Endodermal cell (in vitro differentiated cells): ENCODE results near the gene PRPF38B. TPM values are rescaled to one million over a fixed set of nuclear protein-coding genes. Genes with fewer than 3 reads are reported as not detected.
A peak's percentile ranks its signal among the peaks of the same experiment; 100 is the strongest.

Source experiments
- DNase-seq: peaks from one replicate; pipeline ENCODE4 v3.0.0-alpha.2; 2017
- H3K27ac ChIP-seq: 2 replicates; pipeline ENCODE4 v1.5.1; 2013; ENCODE audit warnings: mild to moderate bottlenecking, low read depth, low read length, moderate library complexity
- H3K27me3 ChIP-seq: 2 replicates; pipeline ENCODE4 v1.6.1; 2013; ENCODE audit warnings: mild to moderate bottlenecking, low read length, moderate library complexity; ENCODE audit not compliant: insufficient read depth, control insufficient read depth, poor library complexity, severe bottlenecking
- H3K36me3 ChIP-seq: 2 replicates; pipeline ENCODE4 v1.7.0; 2013; ENCODE audit warnings: mild to moderate bottlenecking, low read length, moderate library complexity; ENCODE audit not compliant: control insufficient read depth, insufficient read depth
- H3K4me1 ChIP-seq: one replicate; pipeline ENCODE4 v1.7.0; 2013; ENCODE audit warnings: low read length; ENCODE audit not compliant: control insufficient read depth, insufficient read depth
- H3K4me3 ChIP-seq: 2 replicates; pipeline ENCODE4 v1.5.1; 2013; ENCODE audit warnings: mild to moderate bottlenecking, low read length, moderate library complexity
- H3K9ac ChIP-seq: 2 replicates; pipeline ENCODE4 v1.6.1; 2013; ENCODE audit warnings: mild to moderate bottlenecking, low read length, moderate library complexity; ENCODE audit not compliant: poor library complexity, severe bottlenecking; ENCODE audit errors: extremely low read depth
- H3K9me3 ChIP-seq: 2 replicates; pipeline ENCODE4 v1.6.1; 2013; ENCODE audit warnings: mild to moderate bottlenecking, low read length, moderate library complexity; ENCODE audit not compliant: control insufficient read depth
- H3K27ac Mint-ChIP-seq: 2 replicates; pipeline ENCODE4 v1.8.0; 2020; ENCODE audit warnings: mixed read lengths
- H3K27me3 Mint-ChIP-seq: 2 replicates; pipeline ENCODE4 v1.8.0; 2021; ENCODE audit warnings: mild to moderate bottlenecking, mixed read lengths; ENCODE audit not compliant: insufficient read depth
- H3K36me3 Mint-ChIP-seq: 2 replicates; pipeline ENCODE4 v1.8.0; 2020; ENCODE audit warnings: low read depth, mixed read lengths
- H3K4me1 Mint-ChIP-seq: 2 replicates; pipeline ENCODE4 v1.8.0; 2020; ENCODE audit warnings: mixed read lengths
- H3K4me3 Mint-ChIP-seq: 2 replicates; pipeline ENCODE4 v1.8.0; 2020; ENCODE audit warnings: mild to moderate bottlenecking, moderate library complexity, mixed read lengths
- H3K9me3 Mint-ChIP-seq: 2 replicates; pipeline ENCODE4 v1.8.0; 2020; ENCODE audit warnings: mild to moderate bottlenecking, mixed read lengths
- WGBS, 2 experiments: methylation state at CpG; one replicate each; pipeline versions ENCODE4 v1.1.5 to v1.1.7; 2013; ENCODE audit warnings: missing lambda C conversion rate in 2 of 2, mixed read lengths in 1 of 2; ENCODE audit not compliant: insufficient coverage in 1 of 2, insufficient read length in 1 of 2; 5-methylcytosine and 5-hydroxymethylcytosine counted together
- total RNA-seq, 2 donors: library from RNA; stranded (reverse); fragmentation: NEBNext Ultra II Directional in 1 of 2; extraction: Animal tissue kit (Norgen Biotek cat#: 25700) in 1 of 2; gene quantifications; 2 replicates in 1 of 2; 3 replicates in 1 of 2; pipeline ENCODE4 v1.2.1, GENCODE V29; 2021
- TF ChIP-seq, protein P1 (sequence below): fragments of 200-600 bp; sonication (generic); conservative IDR thresholded peaks from 2 replicates; pipeline ENCODE4 v1.5.0; 2021; ENCODE audit warnings: antibody characterized with exemption, mild to moderate bottlenecking

PRPF38B gene
- total RNA-seq, 2 donors from 2014 or later = 45.0 to 47.3 TPM

DNA sequence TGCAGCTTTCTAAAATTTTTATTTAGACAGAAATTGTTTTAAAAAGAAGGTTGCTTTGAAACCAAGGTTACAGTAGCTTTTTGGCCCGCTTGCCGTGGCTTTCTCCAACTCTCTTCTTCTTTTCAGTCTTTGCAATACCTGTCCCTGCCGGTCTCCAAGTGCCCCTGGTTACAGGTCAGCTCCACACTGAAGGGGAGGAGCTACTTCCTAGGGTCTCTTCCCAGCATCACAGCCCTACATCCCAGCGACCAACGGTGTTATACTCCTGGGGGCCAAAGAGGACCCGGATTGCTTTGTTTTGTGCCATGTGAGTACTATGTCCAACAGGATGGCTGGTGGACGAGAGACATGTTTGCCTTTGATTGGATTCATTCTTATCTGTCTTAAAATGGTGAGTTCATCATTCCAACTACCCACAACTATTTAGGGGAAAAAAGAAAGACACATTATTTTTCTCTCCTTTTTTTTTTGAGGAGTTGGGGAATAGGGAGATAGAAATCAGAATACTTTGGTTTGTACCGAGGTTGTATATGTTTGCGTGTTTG, 20.6 kb downstream of the PRPF38B start, which contains the start of gene FNDC7:
FNDC7 (plus strand) TSS at position 303 of the 545 bp plus-strand sequence; CDS start at position 329, 26 bp downstream.
- Histone ChIP-seq H3K9me3 (no peaks in the 10 kb centered on the region), H3K4me3 (no peak within 1 kb of the TSS), H3K36me3 (no peaks in the 10 kb centered on the region), H3K27me3 (no peaks in the 10 kb centered on the region), H3K9ac (no peak within 1 kb of the TSS), H3K4me1 (no peaks in the 10 kb centered on the region), H3K27ac (no peak within 1 kb of the TSS)
- WGBS, 2 experiments = 46 to 70% methylated on average over 3 to 7 of the region's 9 CpGs
- Mint-ChIP-seq H3K27ac (no peak within 1 kb of the TSS), H3K9me3 (no peaks in the 10 kb centered on the region), H3K4me1 (no peaks in the 10 kb centered on the region), H3K27me3 (no peaks in the 10 kb centered on the region), H3K4me3 (no peak within 1 kb of the TSS), H3K36me3 (no peaks in the 10 kb centered on the region)
- DNase-seq = peak; percentile 76
- TF ChIP-seq, protein P1, sequence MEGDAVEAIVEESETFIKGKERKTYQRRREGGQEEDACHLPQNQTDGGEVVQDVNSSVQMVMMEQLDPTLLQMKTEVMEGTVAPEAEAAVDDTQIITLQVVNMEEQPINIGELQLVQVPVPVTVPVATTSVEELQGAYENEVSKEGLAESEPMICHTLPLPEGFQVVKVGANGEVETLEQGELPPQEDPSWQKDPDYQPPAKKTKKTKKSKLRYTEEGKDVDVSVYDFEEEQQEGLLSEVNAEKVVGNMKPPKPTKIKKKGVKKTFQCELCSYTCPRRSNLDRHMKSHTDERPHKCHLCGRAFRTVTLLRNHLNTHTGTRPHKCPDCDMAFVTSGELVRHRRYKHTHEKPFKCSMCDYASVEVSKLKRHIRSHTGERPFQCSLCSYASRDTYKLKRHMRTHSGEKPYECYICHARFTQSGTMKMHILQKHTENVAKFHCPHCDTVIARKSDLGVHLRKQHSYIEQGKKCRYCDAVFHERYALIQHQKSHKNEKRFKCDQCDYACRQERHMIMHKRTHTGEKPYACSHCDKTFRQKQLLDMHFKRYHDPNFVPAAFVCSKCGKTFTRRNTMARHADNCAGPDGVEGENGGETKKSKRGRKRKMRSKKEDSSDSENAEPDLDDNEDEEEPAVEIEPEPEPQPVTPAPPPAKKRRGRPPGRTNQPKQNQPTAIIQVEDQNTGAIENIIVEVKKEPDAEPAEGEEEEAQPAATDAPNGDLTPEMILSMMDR = no peak

DNA sequence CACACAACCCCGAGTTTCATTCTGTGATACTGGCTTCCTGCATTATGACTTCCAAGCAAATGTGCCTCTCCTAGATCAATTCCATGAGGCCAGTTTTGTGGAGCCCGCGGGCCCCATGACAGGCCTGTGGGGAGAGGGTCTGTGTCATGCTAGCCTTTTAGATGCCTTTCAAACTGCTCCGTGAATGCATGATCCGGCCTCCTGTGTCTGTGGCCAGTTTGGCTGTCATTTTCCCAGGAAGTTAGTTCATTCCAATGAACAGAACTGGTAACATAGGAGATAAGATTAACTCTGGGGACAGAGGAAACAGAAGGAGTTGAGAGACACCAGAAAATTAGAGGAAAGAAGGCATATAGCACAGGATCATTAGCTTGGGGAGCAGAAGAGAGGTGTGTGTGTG, 23.8 kb downstream of the PRPF38B start:
- Mint-ChIP-seq H3K4me1 (no peaks in the 10 kb centered on the region), H3K4me3 (no peak overlapping the region), H3K27ac (no peak overlapping the region), H3K36me3 (no peaks in the 10 kb centered on the region), H3K9me3 (no peaks in the 10 kb centered on the region), H3K27me3 (no peaks in the 10 kb centered on the region)
- Histone ChIP-seq H3K9me3 (no peaks in the 10 kb centered on the region), H3K27me3 (no peaks in the 10 kb centered on the region), H3K4me3 (no peak overlapping the region), H3K36me3 (no peaks in the 10 kb centered on the region), H3K4me1 (no peaks in the 10 kb centered on the region), H3K27ac (peak overlapping the region; percentile 82), H3K9ac (no peak overlapping the region)
- TF ChIP-seq, protein P1 = no peak
- DNase-seq = no peak
- 81 to 86% methylated on average over 3 to 5 of the region's 5 CpGs for WGBS, 2 experiments

DNA sequence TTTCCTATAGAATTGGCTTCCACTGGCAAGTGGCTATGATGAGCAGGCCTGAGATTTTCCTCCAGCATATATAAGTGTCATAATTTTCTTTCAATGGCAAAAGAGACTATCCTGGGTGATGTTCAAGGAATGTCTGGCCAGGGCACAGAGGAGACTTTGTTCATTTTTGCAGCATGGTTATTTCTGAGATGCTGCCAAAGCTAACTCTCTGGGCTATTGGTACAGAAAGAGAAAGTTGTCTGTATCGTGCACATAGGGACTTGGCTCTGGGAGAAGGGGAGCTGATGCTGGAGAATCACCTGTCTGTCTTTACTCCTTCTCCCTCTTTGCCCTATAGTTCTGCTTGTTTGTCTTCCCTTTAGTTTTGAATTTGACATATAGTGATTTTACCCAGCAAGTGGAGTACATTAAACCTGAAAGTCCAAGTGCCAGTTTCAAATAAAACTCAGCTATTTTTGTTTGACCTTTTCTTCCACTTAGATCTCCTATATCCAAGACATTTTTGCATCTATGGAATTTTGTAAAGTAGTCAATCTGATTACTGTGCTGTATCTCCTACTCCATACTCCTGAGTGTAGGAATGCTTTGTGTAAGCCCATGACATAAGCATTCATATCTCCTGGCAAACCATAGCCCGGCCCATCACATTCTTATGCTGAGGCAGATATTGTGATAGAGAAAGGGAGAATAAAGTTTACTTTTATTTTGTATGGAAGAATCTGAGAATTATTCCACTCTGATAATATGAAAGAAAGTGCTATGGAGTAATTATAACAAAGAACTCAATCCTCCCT, 24.5 kb downstream of the PRPF38B start:
- Histone ChIP-seq H3K9me3 (no peaks in the 10 kb centered on the region), H3K9ac (no peak overlapping the region), H3K4me3 (no peak overlapping the region), H3K4me1 (no peaks in the 10 kb centered on the region), H3K36me3 (no peaks in the 10 kb centered on the region), H3K27me3 (no peaks in the 10 kb centered on the region), H3K27ac (peak overlapping the region; percentile 82)
- no peaks in the 10 kb centered on the region for H3K9me3 Mint-ChIP-seq
- 92 to 100% methylated on average over 1 to 2 of the region's 2 CpGs for WGBS, 2 experiments
- H3K4me3 Mint-ChIP-seq = no peak overlapping the region
- no peak for DNase-seq
- TF ChIP-seq, protein P1 = no peak
- no peak overlapping the region for H3K27ac Mint-ChIP-seq
- no peaks in the 10 kb centered on the region for H3K27me3 Mint-ChIP-seq
- no peaks in the 10 kb centered on the region for H3K4me1 Mint-ChIP-seq
- no peaks in the 10 kb centered on the region for H3K36me3 Mint-ChIP-seq
